Endothelial cell of umbilical vein (primary cell): Measurements from ENCODE around the gene SUPT4H1. TPM values are rescaled to one million over a fixed set of nuclear protein-coding genes. Genes with fewer than 3 reads are reported as not detected.

Experiments used
- BruUV-seq: library from RNA; stranded (reverse); fragments of 400-500 nt; replicated peaks from 2 replicates; lab custom pipeline; 2021; lab: Mats Ljungman, UMichigan
- CTCF ChIA-PET: fragments of 300-600, 350-600 bp; sonication (Branson Sonifier 250); formaldehyde crosslinking; loops from one replicate; lab custom pipeline; 2021; ENCODE audit warnings: antibody characterized with exemption, inconsistent platforms; lab: Charles Lee
- POLR2A ChIA-PET: fragments of 300-600, 350-600 bp; sonication (Branson Sonifier 250); formaldehyde crosslinking; loops from one replicate; lab custom pipeline; 2021; ENCODE audit warnings: antibody characterized with exemption, inconsistent platforms; lab: Charles Lee
- DNase-seq: peaks from one replicate; pipeline ENCODE4 v3.0.0-alpha.2; 2011; ENCODE audit warnings: low read depth, low spot score
- FAIRE-seq: peaks from 2 replicates; lab custom pipeline; 2011; peaks lifted over from hg19 to GRCh38; lab: Jason Lieb, UNC
- H2AFZ ChIP-seq: 2 replicates; pipeline ENCODE4 v1.6.0; 2012; ENCODE audit warnings: low read depth, low read length, control low read depth, inconsistent platforms
- H3K27ac ChIP-seq: 2 replicates; pipeline ENCODE4 v1.5.1; 2011; ENCODE audit warnings: low read depth, mild to moderate bottlenecking, control low read depth, low read length, moderate library complexity; ENCODE audit not compliant: insufficient read depth
- H3K27me3 ChIP-seq, 2 experiments: 2 replicates each; pipeline versions ENCODE4 v1.6.0 to v1.6.1; 2011; ENCODE audit warnings: low read length in 2 of 2, mixed read lengths in 1 of 2; ENCODE audit not compliant: control insufficient read depth in 2 of 2, insufficient read depth in 2 of 2
- H3K36me3 ChIP-seq, 2 experiments: 2 replicates in 1 of 2; 3 replicates in 1 of 2; pipeline ENCODE4 v1.5.1; 2011; ENCODE audit warnings: low read length in 2 of 2, mild to moderate bottlenecking in 1 of 2, moderate library complexity in 1 of 2; ENCODE audit not compliant: control insufficient read depth in 2 of 2, insufficient read depth in 2 of 2; ENCODE audit errors: extremely low read depth in 1 of 2
- H3K4me1 ChIP-seq: 3 replicates; pipeline ENCODE4 v1.5.1; 2011; ENCODE audit warnings: mild to moderate bottlenecking, low read length; ENCODE audit not compliant: control insufficient read depth, insufficient read depth; ENCODE audit errors: extremely low read depth
- H3K4me2 ChIP-seq: 2 replicates; pipeline ENCODE4 v1.6.1; 2011; ENCODE audit warnings: low read length, control low read depth, mixed read lengths; ENCODE audit not compliant: insufficient read depth
- H3K4me3 ChIP-seq, 3 experiments: fragments of 200-600 bp in 1 of 3; sonication (generic), shearing (Covaris generic) in 1 of 3; replicated peaks in 1 of 3; 2 replicates each; pipeline ENCODE4 v1.5.1; 2011 to 2016; ENCODE audit warnings: control low read depth in 3 of 3, low read length in 3 of 3, mild to moderate bottlenecking in 2 of 3, inconsistent platforms in 1 of 3, low read depth in 1 of 3, moderate library complexity in 1 of 3; ENCODE audit not compliant: insufficient read depth in 1 of 3
- H3K79me2 ChIP-seq: 2 replicates; pipeline ENCODE4 v1.6.0; 2012; ENCODE audit warnings: low read length, inconsistent platforms; ENCODE audit not compliant: control insufficient read depth, insufficient read depth
- H3K9ac ChIP-seq: replicated peaks from 2 replicates; pipeline ENCODE3; 2011; ENCODE audit warnings: low read length, control low read depth; ENCODE audit not compliant: insufficient read depth; ENCODE audit errors: extremely low read depth
- H3K9me1 ChIP-seq: replicated peaks from 3 replicates; pipeline ENCODE4 v1.6.0; 2011; ENCODE audit warnings: mild to moderate bottlenecking, low read length; ENCODE audit not compliant: control insufficient read depth, insufficient read depth; ENCODE audit errors: extremely low read depth
- H3K9me3 ChIP-seq: replicated peaks from 2 replicates; pipeline ENCODE4 v1.5.1; 2012; ENCODE audit warnings: low read length, inconsistent platforms; ENCODE audit not compliant: control insufficient read depth, insufficient read depth
- H4K20me1 ChIP-seq: replicated peaks from 2 replicates; pipeline ENCODE3; 2011; ENCODE audit warnings: mild to moderate bottlenecking, low read length; ENCODE audit not compliant: control insufficient read depth, insufficient read depth; ENCODE audit errors: extremely low read depth
- EZH2 ChIP-seq: IDR thresholded peaks from 2 replicates; pipeline ENCODE4 v1.6.1; 2012; ENCODE audit warnings: borderline replicate concordance, low read depth, mild to moderate bottlenecking, moderate library complexity, low read length, inconsistent platforms; ENCODE audit not compliant: severe bottlenecking
- FOS ChIP-seq: IDR thresholded peaks from 2 replicates; pipeline ENCODE4 v1.6.1; 2011; ENCODE audit warnings: mild to moderate bottlenecking, low read length, moderate library complexity, borderline replicate concordance; ENCODE audit not compliant: insufficient read depth
- GATA2 ChIP-seq: IDR thresholded peaks from 2 replicates; pipeline ENCODE4 v1.7.0; 2011; ENCODE audit warnings: low read depth, mild to moderate bottlenecking, moderate library complexity, mixed read lengths, low read length; ENCODE audit not compliant: insufficient read length, insufficient read depth
- JUN ChIP-seq: IDR thresholded peaks from 2 replicates; pipeline ENCODE4 v1.6.1; 2011; ENCODE audit warnings: borderline replicate concordance, low read depth; ENCODE audit not compliant: insufficient read length, insufficient read depth
- MYC ChIP-seq: IDR thresholded peaks from one replicate; pipeline ENCODE4 v1.6.1; 2011; ENCODE audit warnings: mild to moderate bottlenecking, low read depth, low read length
- POLR2A ChIP-seq: IDR thresholded peaks from 2 replicates; pipeline ENCODE4 v1.6.1; 2012; ENCODE audit warnings: low read depth, mild to moderate bottlenecking, control low read depth, low read length
- POLR2AphosphoS5 ChIP-seq: IDR thresholded peaks from 2 replicates; pipeline ENCODE4 v1.6.1; 2012; ENCODE audit warnings: low read depth, mild to moderate bottlenecking, control low read depth, low read length, moderate library complexity; ENCODE audit not compliant: insufficient read depth
- dilution Hi-C: fragments of 300-500 bp; cut with MboI; formaldehyde crosslinking; loops from one replicate; pipeline ENCODE4 v1.15.0; 2019; ENCODE audit warnings: low sequenced_read_pairs; ENCODE audit not compliant: extremely low pct_ligation_motif_present
- intact Hi-C: fragments of 100-400 bp; cut with micrococcal nuclease; formaldehyde crosslinking; loops from one replicate; pipeline ENCODE4 v1.10.0; 2022
- polyA plus RNA-seq, 4 experiments: library from polyadenylated mRNA; depleted of rRNA in 3 of 4; stranded (reverse) in 3 of 4; unstranded in 1 of 4; fragments of >200 nt; gene quantifications; 2 replicates each; pipeline versions ENCODE4 v1.2.1 to v1.2.3, GENCODE V29; 2011 to 2012; ENCODE audit warnings: missing spikeins in 1 of 4
- total RNA-seq: library from RNA; stranded (reverse); gene quantifications from 2 replicates; pipeline ENCODE4 v1.2.3, GENCODE V29; 2021
- TF ChIP-seq, protein P1 (sequence below), 2 donors: IDR thresholded peaks; 1 replicate in 1 of 2; 2 replicates in 1 of 2; pipeline ENCODE4 v1.5.1; 2011; ENCODE audit warnings: low read length in 2 of 2, mild to moderate bottlenecking in 2 of 2, moderate library complexity in 2 of 2, control low read depth in 1 of 2, inconsistent platforms in 1 of 2, low read depth in 1 of 2; ENCODE audit not compliant: insufficient read depth in 1 of 2; ENCODE audit errors: extremely low read depth in 1 of 2
- TF ChIP-seq, protein P2 (sequence below): IDR thresholded peaks from 2 replicates; pipeline ENCODE4 v1.6.1; 2011; ENCODE audit not compliant: insufficient read depth, insufficient read length

Gene SUPT4H1
- total and polyA plus RNA-seq, 2 donors (not counting 3 experiments of a cell fraction or from before 2014, with no cell fraction given) = 77.5 to 154 TPM

DNA sequence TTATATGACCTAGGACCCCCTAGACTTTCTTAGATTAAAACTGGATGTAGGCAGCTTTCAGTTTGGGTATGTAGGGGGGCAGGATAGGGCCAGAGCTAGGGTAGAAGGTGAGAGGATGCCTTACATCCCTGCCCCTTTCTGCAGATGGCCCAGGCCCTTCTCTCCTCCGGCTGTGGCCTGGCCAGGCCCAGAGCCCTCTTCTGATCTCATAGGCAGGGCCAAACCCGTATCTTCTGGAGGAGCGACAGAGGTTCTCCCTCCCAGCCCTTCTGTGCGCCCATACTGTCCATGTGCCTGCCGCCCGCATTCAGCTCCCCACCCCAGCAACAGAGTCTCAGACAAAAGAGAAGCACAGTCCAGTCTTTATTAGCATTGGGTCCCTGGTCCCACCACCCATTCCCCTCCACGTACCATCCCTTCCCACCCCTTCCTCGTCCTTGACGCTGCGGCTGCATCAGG, 21.4 kb downstream of the SUPT4H1 start:
- no peak for FAIRE-seq
- no peak for DNase-seq
- Histone ChIP-seq H3K4me1 (no peaks in the 10 kb centered on the region), H4K20me1 (no peaks in the 10 kb centered on the region), H3K9me1 (no peaks in the 10 kb centered on the region), H3K27ac (no peak overlapping the region), H3K9me3 (no peaks in the 10 kb centered on the region), H2AFZ (no peak overlapping the region), H3K4me2 (no peak overlapping the region), H3K36me3 (no peaks in the 10 kb centered on the region), H3K9ac (no peak overlapping the region), H3K27me3 (peaks cover under 1 to 4% of the 10 kb centered on the region in 2 experiments), H3K79me2 (no peaks in the 10 kb centered on the region), H3K4me3 (no peak overlapping the region)
- ChIA-PET CTCF (no interaction called here), POLR2A (no interaction called here)
- intact Hi-C loops = no loop called here
- no TSS peak for BruUV-seq
- TF ChIP-seq, protein P1, sequence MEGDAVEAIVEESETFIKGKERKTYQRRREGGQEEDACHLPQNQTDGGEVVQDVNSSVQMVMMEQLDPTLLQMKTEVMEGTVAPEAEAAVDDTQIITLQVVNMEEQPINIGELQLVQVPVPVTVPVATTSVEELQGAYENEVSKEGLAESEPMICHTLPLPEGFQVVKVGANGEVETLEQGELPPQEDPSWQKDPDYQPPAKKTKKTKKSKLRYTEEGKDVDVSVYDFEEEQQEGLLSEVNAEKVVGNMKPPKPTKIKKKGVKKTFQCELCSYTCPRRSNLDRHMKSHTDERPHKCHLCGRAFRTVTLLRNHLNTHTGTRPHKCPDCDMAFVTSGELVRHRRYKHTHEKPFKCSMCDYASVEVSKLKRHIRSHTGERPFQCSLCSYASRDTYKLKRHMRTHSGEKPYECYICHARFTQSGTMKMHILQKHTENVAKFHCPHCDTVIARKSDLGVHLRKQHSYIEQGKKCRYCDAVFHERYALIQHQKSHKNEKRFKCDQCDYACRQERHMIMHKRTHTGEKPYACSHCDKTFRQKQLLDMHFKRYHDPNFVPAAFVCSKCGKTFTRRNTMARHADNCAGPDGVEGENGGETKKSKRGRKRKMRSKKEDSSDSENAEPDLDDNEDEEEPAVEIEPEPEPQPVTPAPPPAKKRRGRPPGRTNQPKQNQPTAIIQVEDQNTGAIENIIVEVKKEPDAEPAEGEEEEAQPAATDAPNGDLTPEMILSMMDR (IDR thresholded peaks at IDR 0.05; ENCODE audit: extremely low read depth in 1 of 2, insufficient read depth in 1 of 2, low read depth in 1 of 2, low read length in 2 of 2) = no peak
- TF ChIP-seq MYC = no peak
- no peak for TF ChIP-seq EZH2
- TF ChIP-seq GATA2 = no peak
- no peak for TF ChIP-seq POLR2AphosphoS5
- no peak for TF ChIP-seq JUN
- TF ChIP-seq, protein P2, sequence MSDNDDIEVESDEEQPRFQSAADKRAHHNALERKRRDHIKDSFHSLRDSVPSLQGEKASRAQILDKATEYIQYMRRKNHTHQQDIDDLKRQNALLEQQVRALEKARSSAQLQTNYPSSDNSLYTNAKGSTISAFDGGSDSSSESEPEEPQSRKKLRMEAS = no peak
- no peak for TF ChIP-seq FOS
- no peak for TF ChIP-seq POLR2A
- dilution Hi-C loops = no loop called here
